Measurements from ENCODE around the gene COX7A1.
"Not testable (repeated sequence)": the region's sequence is repeated elsewhere in the genome, so short reads cannot be mapped to it uniquely, and the experiment has no call there.

Gene COX7A1

DNA sequence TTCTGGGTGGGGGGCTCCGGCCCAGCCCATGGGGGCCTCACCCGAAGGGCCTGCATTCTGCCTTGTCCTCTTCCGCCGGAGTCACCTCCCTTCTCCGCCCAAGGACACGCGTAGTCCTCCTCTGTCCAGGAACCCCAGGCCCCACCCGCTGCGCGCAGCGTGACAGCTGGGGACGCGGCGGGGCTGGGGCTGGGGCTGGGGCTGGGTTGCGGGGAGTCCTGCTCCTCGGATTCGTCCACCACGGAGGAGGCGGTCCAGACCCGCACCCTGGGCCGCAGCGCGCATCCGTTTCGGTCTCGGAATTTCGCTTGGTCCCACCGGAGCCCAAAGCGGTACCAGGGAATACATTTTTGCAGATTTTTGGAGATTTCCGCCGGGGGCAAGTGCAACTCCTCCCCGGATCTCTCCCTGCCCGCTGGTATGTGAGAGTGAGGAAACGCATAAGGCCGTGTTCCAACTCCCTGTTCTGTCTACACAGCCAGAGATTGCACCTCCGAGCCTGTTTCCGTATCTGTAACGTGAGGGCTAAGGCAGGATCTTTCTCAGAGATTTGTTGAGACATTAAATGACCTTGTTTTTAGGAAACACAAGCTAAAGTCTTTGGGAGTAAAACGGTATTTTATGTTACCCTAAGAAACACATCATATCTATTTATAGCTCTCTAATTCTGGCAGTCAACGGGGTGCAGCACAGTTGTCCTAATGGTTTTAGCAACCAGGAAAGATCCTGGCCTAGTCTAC is at the start of gene COX7A1:
COX7A1 (minus strand) TSS at position 96 of the 740 bp plus-strand sequence; CDS start at position 56, 40 bp downstream.
- DNase-seq (ENCODE audit: low read depth in 2 of 2, low spot score in 1 of 2): no peak

DNA sequence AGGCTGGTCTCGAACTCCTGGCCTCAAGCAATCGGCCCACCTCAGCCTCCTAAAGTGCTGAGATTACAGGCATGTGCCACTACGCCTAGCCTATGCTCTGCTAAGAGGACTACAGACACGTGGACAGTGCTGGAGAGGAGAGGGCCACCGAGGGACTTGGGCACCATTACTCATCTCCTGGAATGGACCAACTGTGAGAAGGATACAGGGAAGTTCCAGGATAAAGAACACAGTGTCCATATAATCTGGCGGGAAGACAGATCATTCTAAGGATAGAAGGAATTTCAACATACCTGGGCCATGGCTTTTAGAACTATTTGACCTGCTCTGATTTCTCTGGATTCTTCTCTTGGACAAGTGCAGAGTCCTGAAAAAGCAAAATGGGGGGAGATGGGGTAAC is 49.4 kb upstream of the COX7A1 start:
- no peak for DNase-seq (ENCODE audit: low read depth in 2 of 2, low spot score in 1 of 2)

DNA sequence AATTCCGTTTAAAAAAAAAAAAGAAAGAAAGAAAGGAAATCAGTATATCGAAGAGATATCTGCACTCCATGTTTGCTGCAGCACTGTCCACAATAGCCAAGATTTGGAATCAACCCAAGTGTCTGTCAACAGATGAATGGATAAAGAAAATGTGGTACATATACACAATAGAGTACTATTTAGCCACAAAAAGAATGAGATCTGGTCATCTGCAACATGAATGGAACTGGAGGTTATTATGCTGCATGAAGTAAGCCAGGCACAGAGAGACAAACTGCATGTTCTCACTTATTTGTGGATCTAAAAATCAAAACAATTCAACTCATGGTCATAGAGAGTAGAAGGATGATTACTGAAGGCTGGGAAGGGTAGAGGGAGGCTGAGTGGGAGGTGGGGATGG is 45.9 kb upstream of the COX7A1 start:
- no peak for DNase-seq (ENCODE audit: low read depth in 2 of 2, low spot score in 1 of 2)

DNA sequence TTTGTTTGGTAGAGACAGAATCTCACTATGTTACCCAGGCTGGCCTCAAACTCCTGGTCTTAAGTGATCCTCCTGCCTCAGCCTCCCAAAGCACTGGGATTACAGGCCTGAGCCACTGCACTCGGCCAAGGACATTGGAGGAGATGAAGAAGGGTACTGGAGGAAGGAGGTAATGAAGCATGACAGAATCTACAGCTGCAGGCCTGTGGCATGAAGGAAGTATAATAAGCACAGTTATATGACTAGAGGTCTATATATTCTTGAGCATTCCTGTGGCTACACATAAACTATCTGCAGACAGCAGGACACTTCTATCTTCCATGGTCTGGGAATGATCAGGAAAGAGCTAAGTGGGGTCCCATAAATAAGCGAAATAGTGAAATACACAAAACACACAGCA is 44.0 kb upstream of the COX7A1 start:
- no peak for DNase-seq (ENCODE audit: low read depth in 2 of 2, low spot score in 1 of 2)

DNA sequence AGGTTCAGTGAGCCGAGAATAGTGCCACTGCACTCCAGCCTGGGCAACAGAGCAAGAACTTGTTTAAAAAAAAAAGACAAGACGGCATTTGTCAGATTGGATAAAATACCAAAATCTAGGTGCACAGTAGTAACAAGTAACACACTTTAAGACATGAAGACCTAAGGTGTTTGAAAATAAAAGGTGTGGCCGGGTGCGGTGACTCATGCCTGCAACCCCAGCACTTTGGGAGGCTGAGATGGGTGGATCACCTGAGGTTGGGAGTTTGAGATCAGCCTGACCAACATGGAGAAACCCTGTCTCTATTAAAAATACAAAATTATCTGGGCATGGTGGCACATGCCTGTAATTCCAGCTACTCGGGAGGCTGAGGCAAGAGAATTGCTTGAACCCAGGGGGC is 34.5 kb upstream of the COX7A1 start:
- DNase-seq (ENCODE audit: low read depth in 2 of 2, low spot score in 1 of 2): not testable (repeated sequence)

DNA sequence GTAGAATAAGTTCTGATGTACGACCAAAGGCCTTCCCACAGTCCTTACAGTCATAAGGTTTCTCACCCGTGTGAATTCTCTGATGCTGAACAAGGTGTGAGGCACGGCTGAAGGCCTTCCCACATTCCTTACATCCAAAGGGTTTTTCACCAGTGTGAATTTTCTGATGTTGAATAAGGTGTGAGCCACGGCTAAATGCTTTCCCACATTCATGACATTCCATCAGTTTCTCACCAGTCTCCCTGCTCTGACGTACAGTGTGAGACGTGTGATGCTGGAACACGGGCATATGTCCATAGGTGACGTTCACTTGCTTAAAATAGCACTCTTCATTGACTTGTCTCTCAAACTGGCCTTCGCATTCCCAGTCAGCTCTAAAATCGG is 31.0 kb upstream of the COX7A1 start:
- DNase-seq (ENCODE audit: low read depth in 2 of 2, low spot score in 1 of 2): no peak

DNA sequence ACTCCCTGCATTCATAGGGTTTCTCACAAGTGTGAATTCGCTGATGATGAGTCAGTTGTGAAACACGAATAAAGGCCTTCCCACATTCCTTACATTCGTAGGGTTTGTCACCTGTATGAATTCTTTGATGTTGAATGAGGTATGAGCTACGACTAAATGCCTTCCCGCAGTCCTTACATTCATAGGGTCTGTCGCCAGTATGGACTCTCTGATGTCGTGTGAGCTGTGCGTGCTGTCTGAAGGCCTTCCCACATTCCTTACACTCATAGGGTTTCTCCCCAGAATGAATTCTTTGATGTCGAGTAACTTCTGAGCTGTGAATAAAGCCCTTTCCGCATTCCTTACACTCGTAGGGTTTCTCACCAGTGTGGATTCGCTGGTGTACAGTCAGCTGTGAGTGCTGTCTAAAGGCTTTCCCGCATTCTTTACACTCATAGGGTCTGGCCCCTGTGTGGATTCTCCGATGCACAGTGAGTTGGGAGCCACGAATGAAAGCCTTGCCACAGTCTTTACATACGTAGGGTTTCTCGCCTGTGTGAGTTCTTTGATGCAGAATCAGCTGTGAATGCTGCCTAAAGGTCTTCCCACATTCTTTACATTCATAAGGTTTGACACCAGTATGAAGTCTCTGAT is 30.5 kb upstream of the COX7A1 start:
- DNase-seq (ENCODE audit: low read depth in 2 of 2, low spot score in 1 of 2): no peak

DNA sequence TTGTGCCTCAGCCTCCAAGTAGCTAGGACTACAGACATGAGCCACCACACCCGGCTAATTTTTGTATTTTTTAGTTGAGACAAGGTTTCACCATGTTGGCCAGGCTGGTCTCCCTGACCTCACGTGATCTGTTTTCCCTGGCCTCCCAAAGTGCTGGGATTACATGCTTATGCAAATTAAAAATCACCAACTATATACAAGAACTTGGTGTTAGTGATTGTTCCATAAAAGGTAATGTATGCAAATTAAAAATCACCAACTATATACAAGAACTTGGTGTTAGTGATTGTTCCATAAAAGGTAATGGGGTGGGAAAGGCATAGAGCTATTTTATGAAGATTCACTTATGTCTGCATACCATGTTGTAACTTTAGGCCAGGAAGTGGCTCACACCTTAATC is 26.8 kb upstream of the COX7A1 start:
- not testable (repeated sequence) for DNase-seq (ENCODE audit: low read depth in 2 of 2, low spot score in 1 of 2)

DNA sequence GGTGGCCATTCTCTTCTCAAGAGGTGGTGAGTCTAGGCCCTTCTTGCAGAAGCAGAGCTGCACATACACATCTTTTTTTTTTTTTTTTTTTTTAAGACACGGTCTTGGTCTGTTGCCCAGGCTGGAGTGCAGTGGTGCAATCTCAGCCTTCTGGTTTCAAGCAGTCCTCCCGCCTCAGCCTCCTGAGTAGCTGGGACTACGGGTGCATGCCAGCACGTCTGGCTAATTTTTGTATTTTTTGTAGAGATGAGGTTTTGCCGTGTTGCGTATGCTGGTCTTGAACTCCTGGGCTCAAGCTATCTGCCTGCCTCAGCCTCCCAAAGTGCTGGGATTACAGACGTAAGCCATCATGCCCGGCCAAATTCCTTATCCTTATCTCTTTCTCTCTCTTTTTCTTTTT is 21.6 kb upstream of the COX7A1 start:
- DNase-seq (ENCODE audit: low read depth in 2 of 2, low spot score in 1 of 2): not testable (repeated sequence)

DNA sequence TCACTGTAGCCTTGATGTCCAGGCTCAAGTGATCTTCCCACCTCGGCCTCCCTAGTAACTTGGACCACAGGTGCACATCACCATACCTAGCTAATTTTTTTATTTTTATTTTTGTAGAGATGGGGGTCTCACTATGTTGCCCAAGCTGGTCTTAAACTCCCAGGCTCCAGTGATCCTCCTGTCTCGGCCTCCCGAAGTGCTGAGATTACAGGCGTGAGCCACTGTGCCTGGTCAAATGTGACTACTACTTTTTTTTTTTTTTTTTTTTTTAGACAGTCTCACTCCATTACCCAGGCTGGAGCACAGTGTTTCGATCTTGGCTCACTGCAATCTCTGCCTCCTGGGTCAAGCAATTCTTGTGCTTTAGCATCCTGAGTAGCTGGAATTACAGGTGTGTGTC is 20.6 kb upstream of the COX7A1 start:
- no peak for DNase-seq (ENCODE audit: low read depth in 2 of 2, low spot score in 1 of 2)

DNA sequence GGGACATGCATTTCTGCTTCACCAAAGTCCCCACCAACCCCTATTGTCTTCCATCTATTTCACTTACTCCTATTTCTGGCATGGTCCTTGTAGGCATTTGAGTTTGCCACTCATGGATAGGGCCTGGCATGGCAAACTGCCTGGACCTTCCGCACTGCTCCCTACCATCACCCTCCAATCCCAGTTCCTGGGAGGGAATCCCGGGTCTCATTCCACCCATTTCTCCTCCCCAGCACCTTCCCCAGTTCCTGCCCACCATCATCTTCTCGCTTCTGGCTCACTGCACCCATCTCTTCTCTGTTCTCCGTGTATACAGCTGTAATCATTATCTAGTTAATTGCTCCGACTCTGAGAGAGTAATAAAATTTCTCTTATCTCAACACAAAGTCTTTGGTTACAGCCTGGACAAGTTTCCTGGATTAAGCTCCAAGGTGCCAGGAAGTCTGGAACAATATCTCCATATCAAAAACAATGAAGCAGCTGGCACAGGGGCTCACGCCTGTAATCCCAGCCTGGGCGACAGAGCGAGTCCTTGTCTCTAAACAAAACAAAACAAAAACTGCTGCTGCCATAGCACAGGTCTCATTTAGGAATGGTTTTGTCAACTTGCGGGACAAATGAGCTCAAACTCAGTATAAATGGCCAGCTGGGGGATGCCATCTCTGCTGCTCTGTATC is 17.0 kb upstream of the COX7A1 start:
- no peak for DNase-seq (ENCODE audit: low read depth in 2 of 2, low spot score in 1 of 2)

DNA sequence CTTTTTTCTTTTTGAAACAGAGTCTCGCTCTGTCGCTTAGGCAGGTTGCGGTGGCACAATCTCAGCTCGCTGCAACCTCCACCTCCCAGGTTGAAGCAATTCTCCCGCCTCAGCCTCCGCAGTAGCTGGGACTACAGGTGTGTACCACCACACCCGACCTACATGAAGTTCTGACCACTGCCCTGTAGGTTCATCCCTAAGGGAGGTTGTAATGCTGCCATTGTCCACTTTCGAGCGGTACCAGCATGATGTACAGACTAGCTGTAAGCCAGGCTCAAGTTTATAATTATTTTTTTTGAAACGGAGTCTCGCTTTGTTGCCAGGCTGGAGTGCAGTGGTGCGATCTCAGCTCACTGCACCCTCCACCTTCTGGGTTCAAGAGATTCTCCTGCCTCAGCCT is 11.6 kb upstream of the COX7A1 start:
- no peak for DNase-seq (ENCODE audit: low read depth in 2 of 2, low spot score in 1 of 2)

DNA sequence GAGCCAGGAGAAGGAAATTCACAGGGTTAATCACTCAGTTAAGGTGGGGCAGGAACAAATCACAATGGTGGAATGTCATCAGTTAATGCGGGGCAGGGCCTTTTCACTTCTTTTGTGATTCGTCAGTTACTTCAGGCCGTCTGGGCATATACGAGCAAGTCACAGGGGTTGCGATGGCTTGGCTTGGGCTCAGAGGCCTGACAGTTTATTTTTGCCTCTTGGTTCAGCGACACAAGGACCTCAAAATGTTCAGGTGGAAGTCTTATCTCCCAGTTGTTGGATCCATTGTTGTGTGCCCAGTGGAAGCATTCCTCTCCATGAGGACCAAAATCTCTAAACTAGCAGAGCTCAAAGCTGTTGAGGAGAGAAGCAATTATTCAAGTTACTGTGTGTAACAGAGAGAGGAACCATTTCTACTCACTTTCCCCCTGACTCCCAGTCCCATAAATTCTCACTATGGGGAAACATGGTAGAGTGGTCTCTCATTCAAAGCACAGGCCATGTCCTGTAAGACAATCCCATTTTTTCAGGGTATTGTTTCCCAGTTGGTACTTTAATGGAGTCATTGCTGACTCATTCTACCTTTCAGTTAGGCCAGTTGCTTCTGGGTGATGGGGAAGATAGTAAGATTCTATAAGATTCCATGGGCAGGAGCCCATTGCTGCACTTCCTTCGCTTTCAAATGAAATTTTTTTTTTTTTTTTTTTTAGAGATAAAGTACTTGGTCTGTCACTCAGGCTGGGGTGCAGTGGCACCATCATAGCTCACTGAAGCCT is 8.8 kb upstream of the COX7A1 start:
- no peak for DNase-seq (ENCODE audit: low read depth in 2 of 2, low spot score in 1 of 2)

DNA sequence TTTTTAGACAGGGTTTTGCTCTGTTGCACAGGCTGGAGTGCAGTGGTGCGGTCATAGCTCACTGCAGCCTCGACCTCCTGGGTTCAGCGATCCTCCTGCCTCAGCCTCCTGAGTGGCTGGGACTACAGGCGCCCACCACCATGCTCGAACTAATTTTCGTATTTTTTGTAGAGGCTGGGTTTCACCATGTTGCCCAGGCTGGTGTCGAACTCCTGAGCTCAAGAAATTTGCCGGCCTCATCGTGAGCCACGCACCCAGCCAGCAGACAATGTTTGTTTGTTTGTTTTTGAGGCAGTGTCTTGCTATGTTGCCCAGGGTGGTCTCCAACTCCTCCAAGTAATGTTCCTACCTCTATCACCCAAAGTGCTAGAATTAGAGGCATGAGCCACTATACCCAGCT is 879 bp upstream of the COX7A1 start:
- no peak for DNase-seq (ENCODE audit: low read depth in 2 of 2, low spot score in 1 of 2)

DNA sequence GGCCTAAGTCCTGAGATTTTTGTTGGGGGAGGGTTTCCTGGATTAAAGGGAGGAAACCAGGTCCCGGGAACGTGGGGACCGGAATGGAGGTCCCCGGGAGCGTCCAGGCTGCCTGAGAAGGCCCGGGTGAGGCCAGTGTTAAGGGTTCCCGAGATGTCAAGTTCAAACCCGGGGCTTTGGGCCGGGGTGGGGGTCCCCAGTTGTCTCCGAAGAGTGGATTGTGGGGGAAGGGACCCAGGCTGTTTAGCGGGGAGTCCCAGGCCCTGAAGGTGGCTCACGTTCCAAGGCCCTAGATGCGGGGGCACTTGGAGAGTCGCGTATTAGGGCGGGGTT is 262 bp downstream of the COX7A1 start:
- no peak for DNase-seq (ENCODE audit: low read depth in 2 of 2, low spot score in 1 of 2)

DNA sequence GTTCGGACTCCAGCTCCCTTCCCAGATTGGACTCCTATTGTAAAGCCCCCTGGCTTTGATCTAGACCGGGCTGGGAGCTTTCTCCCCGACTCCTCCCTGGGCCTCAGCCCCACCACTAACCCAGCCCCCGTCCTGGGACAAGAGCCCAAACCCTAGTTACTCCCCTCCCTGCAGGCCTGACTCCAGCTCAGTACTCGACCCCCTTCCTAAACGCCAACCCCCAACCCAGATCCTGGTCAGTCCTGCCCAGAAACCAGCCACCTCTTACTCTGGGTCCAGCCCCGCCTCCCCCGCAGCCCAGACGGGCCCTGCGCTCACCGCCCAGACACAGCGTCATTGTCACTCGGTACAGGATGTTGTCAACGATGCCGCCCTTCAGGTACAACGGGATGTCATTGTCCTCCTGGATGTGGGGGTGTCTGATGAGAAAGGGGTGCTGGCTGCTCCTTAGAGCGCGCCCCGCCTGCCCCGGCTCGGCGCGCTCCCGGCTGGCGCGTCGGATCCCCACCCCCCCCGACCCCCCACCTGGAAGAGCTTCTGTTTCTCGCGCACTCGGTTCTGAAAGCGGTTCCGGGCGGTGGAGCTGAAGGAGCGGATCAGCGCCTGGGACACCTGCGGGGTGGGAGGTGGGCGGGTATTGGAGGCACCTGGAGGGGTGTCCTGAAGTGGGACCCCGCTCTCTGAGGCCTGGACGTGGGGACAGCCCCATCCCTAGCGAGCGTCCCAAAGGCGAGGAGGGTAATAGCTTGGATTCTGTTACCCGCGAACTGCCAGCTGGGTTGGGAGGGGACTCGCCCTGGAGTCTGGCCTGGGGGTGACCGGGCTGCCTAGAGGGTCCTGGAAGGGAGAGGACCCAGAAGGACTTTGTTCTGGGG is 866 bp downstream of the COX7A1 start:
- DNase-seq (ENCODE audit: low read depth in 2 of 2, low spot score in 1 of 2): no peak

DNA sequence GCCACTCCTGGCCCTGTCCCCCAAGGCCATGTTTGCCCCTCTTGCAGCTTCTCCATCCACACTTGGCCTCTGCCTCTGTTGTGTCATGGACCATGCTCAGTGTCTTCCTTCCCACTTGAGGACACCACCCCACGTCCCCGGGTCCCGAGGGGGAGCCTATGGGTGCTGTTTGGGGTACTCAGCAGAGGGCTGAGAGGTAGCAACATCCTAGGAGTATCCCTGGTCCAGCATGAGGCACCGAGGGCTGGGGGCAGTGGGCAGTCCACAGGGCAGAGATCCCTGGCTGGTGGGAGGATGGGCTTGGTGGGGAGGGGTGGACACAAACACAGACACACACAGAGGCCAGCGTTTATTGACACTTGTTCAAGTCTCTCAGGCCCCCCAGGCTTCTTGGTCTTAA is 1.7 kb downstream of the COX7A1 start:
- DNase-seq (ENCODE audit: low read depth in 2 of 2, low spot score in 1 of 2): no peak

DNA sequence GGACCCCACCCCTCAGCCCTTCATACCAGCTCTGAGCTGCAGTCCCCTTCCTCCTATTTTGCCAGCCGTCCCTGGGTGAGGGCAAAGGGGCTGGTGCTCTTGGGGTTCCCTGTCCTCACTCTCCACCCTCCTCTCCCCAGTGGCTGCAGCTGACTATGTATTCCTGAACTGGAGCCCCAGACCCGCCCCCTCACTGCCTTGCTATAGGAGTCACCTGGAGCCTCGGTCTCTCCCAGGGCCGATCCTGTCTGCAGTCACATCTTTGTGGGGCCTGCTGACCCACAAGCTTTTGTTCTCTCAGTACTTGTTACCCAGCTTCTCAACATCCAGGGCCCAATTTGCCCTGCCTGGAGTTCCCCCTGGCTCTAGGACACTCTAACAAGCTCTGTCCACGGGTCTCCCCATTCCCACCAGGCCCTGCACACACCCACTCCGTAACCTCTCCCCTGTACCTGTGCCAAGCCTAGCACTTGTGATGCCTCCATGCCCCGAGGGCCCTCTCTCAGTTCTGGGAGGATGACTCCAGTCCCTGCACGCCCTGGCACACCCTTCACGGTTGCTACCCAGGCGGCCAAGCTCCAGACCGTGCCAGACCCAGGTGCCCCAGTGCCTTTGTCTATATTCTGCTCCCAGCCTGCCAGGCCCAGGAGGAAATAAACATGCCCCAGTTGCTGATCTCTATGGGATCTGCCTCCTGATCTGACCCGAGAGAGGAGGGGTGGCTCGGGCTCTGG is 2.4 kb downstream of the COX7A1 start:
- no peak for DNase-seq (ENCODE audit: low read depth in 2 of 2, low spot score in 1 of 2)

DNA sequence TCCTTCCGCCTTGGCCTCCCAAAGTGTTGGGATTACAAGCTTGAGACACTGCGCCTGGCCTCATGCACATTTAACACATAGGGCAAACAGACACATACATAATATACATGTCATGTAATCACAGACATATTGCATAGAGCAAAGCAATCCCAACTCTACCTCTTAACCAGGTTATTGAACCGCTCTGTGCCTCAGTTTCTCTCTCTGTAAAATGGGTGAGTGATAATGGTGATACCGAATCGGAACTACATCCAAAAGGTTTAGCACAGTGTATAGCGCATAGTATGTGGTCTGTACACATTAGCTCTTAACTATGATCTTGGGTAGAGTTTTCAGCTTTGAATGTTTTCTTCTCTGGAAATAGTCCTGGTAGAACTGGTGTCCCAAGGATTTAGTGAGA is 7.6 kb downstream of the COX7A1 start:
- DNase-seq (ENCODE audit: low read depth in 2 of 2, low spot score in 1 of 2): no peak

DNA sequence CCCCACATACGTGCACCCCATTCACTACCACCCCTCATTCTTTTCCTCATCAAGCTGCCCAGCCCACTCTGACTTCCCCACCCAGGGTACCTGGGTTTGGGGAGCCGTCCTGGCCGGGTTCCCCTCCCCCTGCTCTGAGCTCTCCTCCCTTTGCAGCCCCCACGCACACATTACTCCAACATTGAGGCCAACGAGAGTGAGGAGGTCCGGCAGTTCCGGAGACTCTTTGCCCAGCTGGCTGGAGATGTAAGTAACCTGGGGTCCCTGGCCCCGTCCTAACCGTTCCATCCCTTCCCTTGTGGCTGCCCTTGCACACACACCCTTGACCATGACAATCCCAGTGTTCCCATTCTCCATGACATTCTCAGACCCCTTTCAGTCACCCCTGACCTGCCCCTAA is 9.8 kb downstream of the COX7A1 start:
- DNase-seq (ENCODE audit: low read depth in 2 of 2, low spot score in 1 of 2): no peak
